RWPE2 (cell line): ENCODE results near the gene MDFI.

Experiments
- ATAC-seq: fragments of 200-7000 bp; cut with Tn5 transposase; 3 replicates; pipeline ENCODE4 v1.9.1; 2021; ENCODE audit warnings: low read depth
- DNase-seq: peaks from one replicate; pipeline ENCODE4 v3.0.0-alpha.2; 2020; ENCODE audit warnings: low spot score
- H3K27ac ChIP-seq: fragments of 450-650 bp; 2 replicates; pipeline ENCODE4 v1.5.1; 2017; ENCODE audit warnings: mild to moderate bottlenecking; ENCODE audit not compliant: poor library complexity, severe bottlenecking
- H3K27me3 ChIP-seq: fragments of 250-450 bp; sonication (Bioruptor Pico); 2 replicates; pipeline ENCODE4 v1.5.1; 2021; ENCODE audit warnings: mild to moderate bottlenecking, moderate library complexity; ENCODE audit not compliant: insufficient read depth, poor library complexity, severe bottlenecking
- H3K36me3 ChIP-seq: fragments of 250-450 bp; sonication (Bioruptor Pico); 2 replicates; pipeline ENCODE4 v1.5.1; 2020; ENCODE audit warnings: low read depth, mild to moderate bottlenecking, moderate library complexity
- H3K4me1 ChIP-seq: fragments of 250-450 bp; sonication (Bioruptor Pico); 2 replicates; pipeline ENCODE4 v1.5.1; 2021; ENCODE audit warnings: mild to moderate bottlenecking, moderate library complexity; ENCODE audit not compliant: insufficient read depth, poor library complexity, severe bottlenecking
- H3K4me3 ChIP-seq: fragments of 250-450 bp; sonication (Bioruptor Pico); 2 replicates; pipeline ENCODE4 v1.5.1; 2021; ENCODE audit warnings: mild to moderate bottlenecking, moderate library complexity; ENCODE audit not compliant: severe bottlenecking
- H3K9me3 ChIP-seq: fragments of 250-450 bp; sonication (Bioruptor Pico); 2 replicates; pipeline ENCODE4 v1.5.1; 2021; ENCODE audit warnings: mild to moderate bottlenecking, moderate library complexity; ENCODE audit not compliant: severe bottlenecking
- TF ChIP-seq, protein P1 (sequence below): fragments of 450-650 bp; IDR thresholded peaks from one replicate; pipeline ENCODE4 v1.5.1; 2017; ENCODE audit warnings: mild to moderate bottlenecking, moderate library complexity; ENCODE audit not compliant: poor library complexity, severe bottlenecking

Gene MDFI

GRCh38 chr6:41621367-41621766 lies 16.9 kb upstream of the MDFI start:
- Histone ChIP-seq H3K4me1 (peaks cover 14% of the 10 kb centered on the region), H3K27ac (no peak overlapping the region), H3K27me3 (no peaks in the 10 kb centered on the region), H3K9me3 (peaks cover 8% of the 10 kb centered on the region), H3K4me3 (no peak overlapping the region), H3K36me3 (no peaks in the 10 kb centered on the region)
- ATAC-seq (no peak), DNase-seq (no peak)
- TF ChIP-seq, protein P1, sequence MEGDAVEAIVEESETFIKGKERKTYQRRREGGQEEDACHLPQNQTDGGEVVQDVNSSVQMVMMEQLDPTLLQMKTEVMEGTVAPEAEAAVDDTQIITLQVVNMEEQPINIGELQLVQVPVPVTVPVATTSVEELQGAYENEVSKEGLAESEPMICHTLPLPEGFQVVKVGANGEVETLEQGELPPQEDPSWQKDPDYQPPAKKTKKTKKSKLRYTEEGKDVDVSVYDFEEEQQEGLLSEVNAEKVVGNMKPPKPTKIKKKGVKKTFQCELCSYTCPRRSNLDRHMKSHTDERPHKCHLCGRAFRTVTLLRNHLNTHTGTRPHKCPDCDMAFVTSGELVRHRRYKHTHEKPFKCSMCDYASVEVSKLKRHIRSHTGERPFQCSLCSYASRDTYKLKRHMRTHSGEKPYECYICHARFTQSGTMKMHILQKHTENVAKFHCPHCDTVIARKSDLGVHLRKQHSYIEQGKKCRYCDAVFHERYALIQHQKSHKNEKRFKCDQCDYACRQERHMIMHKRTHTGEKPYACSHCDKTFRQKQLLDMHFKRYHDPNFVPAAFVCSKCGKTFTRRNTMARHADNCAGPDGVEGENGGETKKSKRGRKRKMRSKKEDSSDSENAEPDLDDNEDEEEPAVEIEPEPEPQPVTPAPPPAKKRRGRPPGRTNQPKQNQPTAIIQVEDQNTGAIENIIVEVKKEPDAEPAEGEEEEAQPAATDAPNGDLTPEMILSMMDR, result no peak

GRCh38 chr6:41621802-41622201 lies 16.5 kb upstream of the MDFI start:
- Histone ChIP-seq H3K36me3 (no peaks in the 10 kb centered on the region), H3K27ac (peak overlapping the region; percentile 8), H3K4me3 (no peak overlapping the region), H3K4me1 (peaks cover 18% of the 10 kb centered on the region), H3K9me3 (peaks cover 8% of the 10 kb centered on the region), H3K27me3 (no peaks in the 10 kb centered on the region)
- DNase-seq (no peak), ATAC-seq (no peak)
- TF ChIP-seq, protein P1, result no peak

DNA sequence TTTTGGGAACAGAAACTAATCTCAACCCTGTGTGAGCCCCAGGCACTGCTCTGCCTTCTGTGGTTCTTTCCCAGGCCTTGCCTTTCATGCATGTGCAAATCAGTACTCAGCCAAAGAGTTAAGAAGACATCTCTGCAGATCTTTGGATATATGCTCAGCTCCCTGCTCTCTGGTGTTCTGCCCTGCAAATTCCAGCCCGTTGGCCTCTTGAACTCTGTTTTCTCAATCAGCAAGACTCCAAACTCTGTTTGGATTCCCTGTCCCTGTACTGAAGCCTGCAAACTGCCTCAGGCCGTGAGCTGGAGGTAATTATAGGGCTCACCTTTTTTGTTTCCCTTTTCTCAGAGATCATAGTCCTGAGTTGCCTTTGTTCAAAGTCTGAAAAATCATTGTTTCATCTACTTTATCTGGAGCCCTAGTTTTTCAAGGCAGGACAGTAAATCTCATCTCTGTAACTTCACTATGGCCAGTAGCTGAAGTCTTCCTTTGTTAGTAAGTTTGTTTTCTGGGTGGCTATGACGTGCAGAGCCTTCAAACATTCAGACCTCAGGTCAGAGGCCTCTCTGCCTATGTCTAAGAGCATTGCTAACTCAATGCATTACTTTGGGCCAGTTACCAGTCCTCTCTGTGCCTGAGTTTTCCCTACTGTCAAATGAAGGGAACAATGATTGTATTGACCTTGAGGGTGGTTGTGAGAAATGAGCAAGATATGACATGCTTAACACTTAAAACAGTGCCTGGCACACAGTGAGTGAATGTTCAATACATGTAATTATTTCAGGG lies 15.9 kb upstream of the MDFI start:
- no peak for DNase-seq
- no peaks in the 10 kb centered on the region for H3K36me3 ChIP-seq
- TF ChIP-seq, protein P1, result no peak
- H3K4me1 ChIP-seq, result peaks cover 24% of the 10 kb centered on the region
- H3K9me3 ChIP-seq, result peaks cover 8% of the 10 kb centered on the region
- ATAC-seq, result no peak
- H3K27me3 ChIP-seq, result no peaks in the 10 kb centered on the region
- H3K27ac ChIP-seq, result peak overlapping the region; percentile 8
- H3K4me3 ChIP-seq, result no peak overlapping the region

GRCh38 chr6:41623330-41623729 lies 14.9 kb upstream of the MDFI start:
- Histone ChIP-seq H3K36me3 (no peaks in the 10 kb centered on the region), H3K9me3 (peaks cover 8% of the 10 kb centered on the region), H3K4me3 (no peak overlapping the region), H3K27me3 (no peaks in the 10 kb centered on the region), H3K4me1 (peaks cover 31% of the 10 kb centered on the region), H3K27ac (no peak overlapping the region)
- ATAC-seq (no peak), DNase-seq (no peak)
- TF ChIP-seq, protein P1, result no peak
